A549 (cell line): ENCODE data around the gene SPEN. TPM values are rescaled to one million over a fixed set of nuclear protein-coding genes. Genes with fewer than 3 reads are reported as not detected.

Experiments used
- ATAC-seq, 2 experiments: fragments of 200-7000 bp in 1 of 2; fragments of >200 bp in 1 of 2; cut with Nextera tagmentation in 1 of 2; cut with Tn5 transposase in 1 of 2; 3 replicates each; pipeline versions ENCODE4 v1.8.0 to v1.9.1; 2018 to 2020; ENCODE audit warnings: mild to moderate bottlenecking in 1 of 2, moderate library complexity in 1 of 2
- CTCF ChIA-PET: fragments of 300-600 bp; sonication (Branson Sonifier 250); formaldehyde crosslinking; extraction: SDS; loops from one replicate; lab custom pipeline; 2021; ENCODE audit warnings: antibody characterized with exemption, inconsistent platforms; lab: Yijun Ruan, JAX
- POLR2A ChIA-PET: fragments of 350-600 bp; formaldehyde crosslinking; extraction: SDS; loops from one replicate; lab custom pipeline; 2021; ENCODE audit warnings: antibody characterized with exemption, inconsistent platforms; lab: Yijun Ruan, JAX
- DNase-seq, 2 experiments: peaks; one replicate each; pipeline versions ENCODE4 v3.0.0 to v3.0.0-alpha.2; 2011 to 2016; ENCODE audit warnings: low read depth in 1 of 2, low spot score in 1 of 2
- FAIRE-seq: peaks from 2 replicates; lab custom pipeline; 2011; peaks lifted over from hg19 to GRCh38; lab: Jason Lieb, UNC
- H3K27ac ChIP-seq, 2 experiments: fragments of >200 bp; sonication (Bioruptor Twin); formaldehyde crosslinking; 3 replicates each; pipeline ENCODE4 v1.5.1; 2016 to 2017
- H3K4me1 ChIP-seq: fragments of >200 bp; sonication (Bioruptor Twin); formaldehyde crosslinking; 3 replicates; pipeline ENCODE4 v1.6.1; 2016
- H3K4me2 ChIP-seq: fragments of >200 bp; sonication (Bioruptor Twin); formaldehyde crosslinking; 3 replicates; pipeline ENCODE4 v1.6.1; 2016
- H3K4me3 ChIP-seq: fragments of >200 bp; sonication (Bioruptor Twin); formaldehyde crosslinking; 3 replicates; pipeline ENCODE4 v1.5.1; 2016
- H3K9me3 ChIP-seq: fragments of >200 bp; sonication (Bioruptor Twin); formaldehyde crosslinking; 3 replicates; pipeline ENCODE4 v1.6.1; 2016
- BCL3 ChIP-seq: fragments of >200 bp; sonication (Bioruptor Twin); formaldehyde crosslinking; IDR thresholded peaks from 3 replicates; pipeline ENCODE4 v1.6.1; 2016
- CBX8 ChIP-seq: fragments of 200-600 bp; sonication (generic); IDR thresholded peaks from 2 replicates; pipeline ENCODE4 v1.6.1; 2016
- E2F6 ChIP-seq: IDR thresholded peaks from 2 replicates; pipeline ENCODE4 v1.6.1; 2012; ENCODE audit warnings: low read depth, borderline replicate concordance
- EHMT2 ChIP-seq: fragments of 200-600 bp; sonication (generic); IDR thresholded peaks from 2 replicates; pipeline ENCODE4 v1.6.1; 2016; ENCODE audit warnings: antibody characterized with exemption, low read depth, mild to moderate bottlenecking, moderate library complexity
- ELK1 ChIP-seq: fragments of 150-350 bp; IDR thresholded peaks from 2 replicates; pipeline ENCODE4 v1.6.1; 2014; ENCODE audit warnings: low read depth, mild to moderate bottlenecking, low read length
- FOSB ChIP-seq: fragments of 250-450 bp; sonication (Bioruptor Pico); IDR thresholded peaks from 2 replicates; pipeline ENCODE4 v1.5.0; 2020; ENCODE audit warnings: mild to moderate bottlenecking, moderate library complexity
- FOXS1 ChIP-seq: fragments of 250-450 bp; sonication (Bioruptor Pico); IDR thresholded peaks from 2 replicates; pipeline ENCODE4 v1.5.0; 2020; ENCODE audit warnings: mild to moderate bottlenecking, moderate library complexity
- GATA3 ChIP-seq: IDR thresholded peaks from 2 replicates; pipeline ENCODE4 v1.6.1; 2012; ENCODE audit warnings: borderline replicate concordance
- HMGXB4 ChIP-seq: fragments of 250-450 bp; sonication (Bioruptor Pico); IDR thresholded peaks from 2 replicates; pipeline ENCODE4 v1.5.0; 2021; ENCODE audit warnings: mild to moderate bottlenecking, moderate library complexity, borderline replicate concordance
- KDM1A ChIP-seq: fragments of 200-600 bp; sonication (generic); IDR thresholded peaks from 2 replicates; pipeline ENCODE4 v1.6.1; 2016; ENCODE audit warnings: low read depth, mild to moderate bottlenecking
- MAX ChIP-seq: IDR thresholded peaks from 2 replicates; pipeline ENCODE4 v1.6.1; 2012
- MAZ ChIP-seq: fragments of 150-350 bp; IDR thresholded peaks from 2 replicates; pipeline ENCODE4 v1.6.1; 2014; ENCODE audit warnings: antibody characterized with exemption, low read depth, low read length, borderline replicate concordance
- NFE2L2 ChIP-seq: fragments of 150-350 bp; conservative IDR thresholded peaks from 2 replicates; pipeline ENCODE4 v1.6.1; 2014; ENCODE audit warnings: low read length
- NR3C1 ChIP-seq: fragments of >200 bp; sonication (Bioruptor Twin); formaldehyde crosslinking; IDR thresholded peaks from 3 replicates; pipeline ENCODE4 v1.6.1; 2017
- PBX3 ChIP-seq: IDR thresholded peaks from 2 replicates; pipeline ENCODE4 v1.6.1; 2012
- RAD21 ChIP-seq, 2 experiments: fragments of >200 bp in 1 of 2; sonication (Bioruptor Twin) in 1 of 2; formaldehyde crosslinking in 1 of 2; IDR thresholded peaks in 1 of 2; conservative IDR thresholded peaks in 1 of 2; 2 replicates in 1 of 2; 3 replicates in 1 of 2; pipeline ENCODE4 v1.6.1; 2012 to 2018; ENCODE audit warnings: inconsistent platforms in 1 of 2
- RARB ChIP-seq: fragments of 250-450 bp; sonication (Bioruptor Pico); IDR thresholded peaks from 2 replicates; pipeline ENCODE4 v1.8.0; 2021; ENCODE audit warnings: mild to moderate bottlenecking, moderate library complexity
- RCOR1 ChIP-seq: fragments of 150-350 bp; IDR thresholded peaks from 2 replicates; pipeline ENCODE4 v1.6.1; 2014; ENCODE audit warnings: antibody characterized with exemption, low read length, low read depth
- TP53 ChIP-seq: fragments of 250-450 bp; sonication (Bioruptor Pico); IDR thresholded peaks from 2 replicates; pipeline ENCODE4 v1.5.0; 2021; ENCODE audit warnings: mild to moderate bottlenecking, moderate library complexity
- WGBS: methylation state at CpG from one replicate; pipeline ENCODE4 v1.1.6; 2017; ENCODE audit errors: missing lambda C conversion rate; 5-methylcytosine and 5-hydroxymethylcytosine counted together
- polyA plus RNA-seq, 4 experiments: library from polyadenylated mRNA; depleted of rRNA in 3 of 4; stranded (reverse); fragments of >200 nt; fragmentation: RNase III in 1 of 4; extraction: RNeasy Plus Mini Kit Qiagen cat#74134 plus additional on column Dnase treatment in 1 of 4; gene quantifications; 2 replicates in 3 of 4; 3 replicates in 1 of 4; pipeline ENCODE4 v1.2.3, GENCODE V29; 2011 to 2017

SPEN gene
- polyA plus RNA-seq, 2 of the 4 experiments (the other 2 are of a cell fraction), result 7.0 to 15.5 TPM

- no peak for FAIRE-seq
- H3K4me2 ChIP-seq, result no peak overlapping the region
- no peak for TF ChIP-seq KDM1A
- no peak for TF ChIP-seq PBX3
- TF ChIP-seq RAD21 (conservative IDR thresholded peaks at IDR 0.05 in 1 of 2, IDR thresholded peaks at IDR 0.05 in 1 of 2), result no peak
- TF ChIP-seq NR3C1, result no peak
- no peak for TF ChIP-seq E2F6
- TF ChIP-seq ELK1, result no peak
- TF ChIP-seq RCOR1, result no peak
- TF ChIP-seq FOSB (CRISPR knock-in tag), result no peak
- TF ChIP-seq BCL3, result no peak
- TF ChIP-seq MAX, result no peak
- no peak for TF ChIP-seq TP53 (CRISPR knock-in tag)
- ChIA-PET POLR2A (no interaction called here), CTCF (interaction anchor here (0.8 to 1.2 kb wide), 2 partner anchors 12 to 32 kb away, joined by 4 to 6 read pairs; no protein-coding TSS in a partner anchor)
- no peak for ATAC-seq
- peaks cover 7% of the 10 kb centered on the region; the same call in 1 of the 3 replicates for H3K4me1 ChIP-seq
- 99% methylated on average over 6 of the region's 6 CpGs for WGBS
- no peak overlapping the region for H3K4me3 ChIP-seq
- no peak for DNase-seq
- H3K27ac ChIP-seq, result no peak overlapping the region
- no peaks in the 10 kb centered on the region for H3K9me3 ChIP-seq
These were observed 114.7 kb downstream of the SPEN start for GRCh38 chr1:15962176-15962575.

- no peak for TF ChIP-seq MAZ
- WGBS, result 89% methylated on average over 8 of the region's 8 CpGs
These were observed 115.3 kb downstream of the SPEN start for GRCh38 chr1:15962671-15963362.

GRCh38 chr1:15963363-15963967 is 116.0 kb downstream of the SPEN start:
- H3K4me1 ChIP-seq, result peaks cover 7% of the 10 kb centered on the region; the same call in 1 of the 3 replicates
- no peaks in the 10 kb centered on the region for H3K9me3 ChIP-seq
- no peak for DNase-seq
- no peak overlapping the region for H3K27ac ChIP-seq
- no peak for FAIRE-seq
- CTCF ChIA-PET, result interaction anchor here (0.5 to 0.6 kb wide), 3 partner anchors 16 to 117 kb away, joined by 3 to 4 read pairs (median 3); no protein-coding TSS in a partner anchor
- POLR2A ChIA-PET, result no interaction called here
- ATAC-seq, result no peak
- no peak overlapping the region for H3K4me2 ChIP-seq
- TF ChIP-seq GATA3 (no peak), CBX8 (no peak), ELK1 (no peak), HMGXB4 (CRISPR knock-in tag) (no peak), RARB (CRISPR knock-in tag) (no peak), NR3C1 (no peak), EHMT2 (no peak), NFE2L2 (no peak), FOXS1 (CRISPR knock-in tag) (no peak)
- no peak overlapping the region for H3K4me3 ChIP-seq

More at GRCh38 chr1:15962671-15963362, 115.3 kb downstream of the SPEN start:
- ATAC-seq, result no peak
- Histone ChIP-seq H3K9me3 (no peaks in the 10 kb centered on the region), H3K4me1 (peaks cover 7% of the 10 kb centered on the region; the same call in 1 of the 3 replicates), H3K27ac (no peak overlapping the region), H3K4me3 (no peak overlapping the region), H3K4me2 (no peak overlapping the region)
- no peak for FAIRE-seq
- ChIA-PET POLR2A (no interaction called here), CTCF (interaction anchor here (0.5 kb wide), 1 partner anchor 37 kb away, joined by 3 read pairs; no protein-coding TSS in a partner anchor)
- no peak for DNase-seq
